ENCODE results near the gene SEPTIN10. TPM values are rescaled to one million over a fixed set of nuclear protein-coding genes. Genes with fewer than 3 reads are reported as not detected.

Gene SEPTIN10
- total and polyA plus RNA-seq, 2 experiments from 2014 or later, result 60.0 to 77.3 TPM

- Histone ChIP-seq H3K27me3 (no peaks in the 10 kb centered on the region), H3K36me3 (no peaks in the 10 kb centered on the region), H3K27ac (no peak overlapping the region), H3K4me3 (no peak overlapping the region), H3K4me1 (ENCODE audit: low read depth) (no peaks in the 10 kb centered on the region), H3K9me3 (ENCODE audit: low read depth) (no peaks in the 10 kb centered on the region)
- no peak for DNase-seq (ENCODE audit: low read depth in 1 of 2, low spot score in 1 of 2)
- TF ChIP-seq CTCF (IDR thresholded peaks at IDR 0.05; ENCODE audit: low read depth, low read length), result no peak
These were observed 40.7 kb upstream of the SEPTIN10 start for GRCh38 chr2:109654326-109655050.

GRCh38 chr2:109649736-109650695 is 36.2 kb upstream of the SEPTIN10 start:
- TF ChIP-seq CTCF (IDR thresholded peaks at IDR 0.05; ENCODE audit: low read depth, low read length), result no peak
- no peak for DNase-seq (ENCODE audit: low read depth in 1 of 2, low spot score in 1 of 2)

GRCh38 chr2:109648041-109648527 is 34.3 kb upstream of the SEPTIN10 start:
- Histone ChIP-seq H3K36me3 (no peaks in the 10 kb centered on the region), H3K27ac (no peak overlapping the region), H3K4me1 (ENCODE audit: low read depth) (peaks cover 9% of the 10 kb centered on the region), H3K9me3 (ENCODE audit: low read depth) (no peaks in the 10 kb centered on the region), H3K4me3 (no peak overlapping the region), H3K27me3 (no peaks in the 10 kb centered on the region)
- TF ChIP-seq CTCF (IDR thresholded peaks at IDR 0.05; ENCODE audit: low read depth, low read length), result no peak
- peak in 1 of 2 donors; percentile 55 for DNase-seq (ENCODE audit: low read depth in 1 of 2, low spot score in 1 of 2)

More at GRCh38 chr2:109649736-109650695, 36.2 kb upstream of the SEPTIN10 start:
- Histone ChIP-seq H3K27ac (no peak overlapping the region), H3K27me3 (no peaks in the 10 kb centered on the region), H3K4me1 (ENCODE audit: low read depth) (peaks cover 2% of the 10 kb centered on the region), H3K4me3 (no peak overlapping the region), H3K9me3 (ENCODE audit: low read depth) (no peaks in the 10 kb centered on the region), H3K36me3 (no peaks in the 10 kb centered on the region)

GRCh38 chr2:109647636-109648035 is 33.9 kb upstream of the SEPTIN10 start:
- no peak for TF ChIP-seq CTCF (IDR thresholded peaks at IDR 0.05; ENCODE audit: low read depth, low read length)
- no peaks in the 10 kb centered on the region for H3K36me3 ChIP-seq
- H3K27ac ChIP-seq, result no peak overlapping the region
- DNase-seq (ENCODE audit: low read depth in 1 of 2, low spot score in 1 of 2), result peak in 1 of 2 donors; percentile 42
- H3K4me3 ChIP-seq, result no peak overlapping the region
- H3K27me3 ChIP-seq, result no peaks in the 10 kb centered on the region
- peaks cover 9% of the 10 kb centered on the region for H3K4me1 ChIP-seq (ENCODE audit: low read depth)
- no peaks in the 10 kb centered on the region for H3K9me3 ChIP-seq (ENCODE audit: low read depth)

- no peaks in the 10 kb centered on the region for H3K27me3 ChIP-seq
- H3K9me3 ChIP-seq (ENCODE audit: low read depth), result no peaks in the 10 kb centered on the region
- no peak overlapping the region for H3K27ac ChIP-seq
- no peak overlapping the region for H3K4me3 ChIP-seq
- TF ChIP-seq CTCF (IDR thresholded peaks at IDR 0.05; ENCODE audit: low read depth, low read length), result no peak
- peaks cover 9% of the 10 kb centered on the region for H3K4me1 ChIP-seq (ENCODE audit: low read depth)
- DNase-seq (ENCODE audit: low read depth in 1 of 2, low spot score in 1 of 2), result no peak
- no peaks in the 10 kb centered on the region for H3K36me3 ChIP-seq
These were observed 33.2 kb upstream of the SEPTIN10 start for GRCh38 chr2:109646961-109647360.

All from cardiac muscle cell (in vitro differentiated cells and primary cell).